GM12878 (cell line): ENCODE data around the gene ACTR2. TPM values are rescaled to one million over a fixed set of nuclear protein-coding genes. Genes with fewer than 3 reads are reported as not detected.
A peak's percentile ranks its signal among the peaks of the same experiment; 100 is the strongest.

Source experiments
- ATAC-seq: fragments of 200-7000 bp; cut with Tn5 transposase; 3 replicates; pipeline ENCODE4 v1.9.1; 2020; ENCODE audit warnings: mild to moderate bottlenecking, moderate library complexity
- BruUV-seq: library from RNA; stranded (reverse); fragments of 400-500 nt; replicated peaks from 2 replicates; lab custom pipeline; 2021; lab: Mats Ljungman, UMichigan
- CTCF ChIA-PET: fragments of 300-600 bp; sonication (Branson Sonifier 250); formaldehyde crosslinking; extraction: SDS; loops from one replicate; lab custom pipeline; 2021; ENCODE audit warnings: inconsistent platforms; lab: Yijun Ruan, JAX
- POLR2A ChIA-PET: fragments of 350-600 bp; formaldehyde crosslinking; extraction: SDS; loops from one replicate; lab custom pipeline; 2021; ENCODE audit warnings: inconsistent platforms; lab: Charles Lee
- RAD21 ChIA-PET: fragments of 300-600 bp; sonication (Branson Sonifier 250); formaldehyde crosslinking; loops from one replicate; lab custom pipeline; 2023; ENCODE audit warnings: antibody characterized with exemption; ENCODE audit not compliant: unreplicated experiment; lab: Charles Lee
- SMC1A ChIA-PET: fragments of 300-600 bp; sonication (Branson Sonifier 250); formaldehyde crosslinking; loops from one replicate; lab custom pipeline; 2023; ENCODE audit not compliant: unreplicated experiment, uncharacterized antibody; lab: Charles Lee
- DNase-seq: peaks from one replicate; pipeline ENCODE4 v3.0.0-alpha.2; 2011; ENCODE audit warnings: low read depth, low spot score
- FAIRE-seq: peaks from 3 replicates; lab custom pipeline; 2011; peaks lifted over from hg19 to GRCh38; lab: Jason Lieb, UNC
- H2AFZ ChIP-seq: 2 replicates; pipeline ENCODE4 v1.6.0; 2011; ENCODE audit warnings: low read depth, low read length, control low read depth; ENCODE audit not compliant: control insufficient read depth
- H3K27ac ChIP-seq: 2 replicates; pipeline ENCODE4 v1.5.1; 2011; ENCODE audit warnings: control low read depth; ENCODE audit not compliant: control insufficient read depth, insufficient read depth
- H3K27me3 ChIP-seq, 2 experiments: replicated peaks in 1 of 2; 2 replicates each; pipeline versions ENCODE4 v1.6.0 to v1.6.1; 2011; ENCODE audit warnings: low read length in 1 of 2; ENCODE audit not compliant: control insufficient read depth in 2 of 2, insufficient read depth in 2 of 2
- H3K36me3 ChIP-seq, 2 experiments: 2 replicates each; pipeline ENCODE4 v1.5.1; 2011; ENCODE audit warnings: low read length in 1 of 2; ENCODE audit not compliant: control insufficient read depth in 2 of 2, insufficient read depth in 2 of 2
- H3K4me1 ChIP-seq: 2 replicates; pipeline ENCODE4 v1.6.1; 2011; ENCODE audit warnings: mild to moderate bottlenecking, low read length, moderate library complexity, mixed read lengths; ENCODE audit not compliant: control insufficient read depth, insufficient read depth
- H3K4me2 ChIP-seq: 2 replicates; pipeline ENCODE4 v1.6.0; 2011; ENCODE audit warnings: control low read depth; ENCODE audit not compliant: control insufficient read depth, insufficient read depth
- H3K4me3 ChIP-seq: fragments of 200-600 bp; sonication (generic); 2 replicates; pipeline ENCODE4 v1.5.1; 2016
- H3K79me2 ChIP-seq: 2 replicates; pipeline ENCODE4 v1.6.0; 2011; ENCODE audit warnings: low read length; ENCODE audit not compliant: control insufficient read depth, insufficient read depth
- H3K9ac ChIP-seq: 2 replicates; pipeline ENCODE4 v1.8.0; 2011; ENCODE audit warnings: low read length, control low read depth, mixed read lengths; ENCODE audit not compliant: control insufficient read depth, insufficient read depth
- H3K9me3 ChIP-seq: replicated peaks from 3 replicates; pipeline ENCODE4 v1.5.1; 2011; ENCODE audit warnings: mild to moderate bottlenecking, low read length; ENCODE audit not compliant: control insufficient read depth, insufficient read depth
- H4K20me1 ChIP-seq: 2 replicates; pipeline ENCODE4 v1.6.0; 2011; ENCODE audit not compliant: control insufficient read depth, insufficient read depth
- CEBPB ChIP-seq, 2 experiments: fragments of 150-350 bp in 1 of 2; IDR thresholded peaks; 2 replicates each; pipeline ENCODE4 v1.6.1; 2012 to 2014; ENCODE audit warnings: low read depth in 2 of 2, low read length in 2 of 2, borderline replicate concordance in 1 of 2, inconsistent platforms in 1 of 2
- EED ChIP-seq: sonication (generic); IDR thresholded peaks from 2 replicates; pipeline ENCODE4 v1.6.1; 2016; ENCODE audit warnings: antibody characterized with exemption, low read depth
- FOS ChIP-seq: IDR thresholded peaks from 3 replicates; pipeline ENCODE4 v1.6.1; 2011; ENCODE audit warnings: borderline replicate concordance; ENCODE audit not compliant: insufficient read length; ENCODE audit errors: extremely low read depth
- GATAD2B ChIP-seq: fragments of 450-650 bp; conservative IDR thresholded peaks from 2 replicates; pipeline ENCODE4 v1.6.1; 2017; ENCODE audit warnings: low read depth, mild to moderate bottlenecking, moderate library complexity
- NFXL1 ChIP-seq: fragments of 450-650 bp; IDR thresholded peaks from 2 replicates; pipeline ENCODE4 v1.6.1; 2017; ENCODE audit warnings: antibody characterized with exemption, mild to moderate bottlenecking, borderline replicate concordance
- PML ChIP-seq: IDR thresholded peaks from 2 replicates; pipeline ENCODE4 v1.6.1; 2012; ENCODE audit warnings: low read length, inconsistent platforms
- RBBP5 ChIP-seq: fragments of 200-600 bp; sonication (generic); conservative IDR thresholded peaks from 2 replicates; pipeline ENCODE4 v1.6.1; 2016
- RELA ChIP-seq: fragments of 450-650 bp; IDR thresholded peaks from 2 replicates; pipeline ENCODE4 v1.8.0; 2014; ENCODE audit warnings: borderline replicate concordance; ENCODE audit not compliant: partially characterized antibody
- SUZ12 ChIP-seq: fragments of 200-600 bp; sonication (generic); IDR thresholded peaks from one replicate; pipeline ENCODE4 v1.6.1; 2018; ENCODE audit warnings: antibody characterized with exemption, mild to moderate bottlenecking; ENCODE audit not compliant: unreplicated experiment
- WGBS: methylation state at CpG from one replicate; pipeline ENCODE4 v1.1.6; 2016; ENCODE audit warnings: low lambda C conversion rate; ENCODE audit not compliant: insufficient replicate concordance, insufficient coverage; ENCODE audit errors: missing lambda C conversion rate; 5-methylcytosine and 5-hydroxymethylcytosine counted together
- in situ Hi-C: fragments of 300-500 bp; cut with MboI; formaldehyde crosslinking; loops from 9 replicates; pipeline ENCODE4 v1.14.3; 2018; ENCODE audit warnings: mixed read lengths
- intact Hi-C: fragments of 100-400 bp; cut with micrococcal nuclease; formaldehyde crosslinking; loops from one replicate; pipeline ENCODE4 v1.14.2; 2022; ENCODE audit not compliant: unreplicated experiment
- polyA plus RNA-seq, 11 experiments: library from polyadenylated mRNA; depleted of rRNA in 4 of 11; unstranded in 6 of 11; stranded (reverse) in 5 of 11; fragments of >200 nt; fragmentation: Nextera tagmentation in 4 of 11; fragmentation: Illumina TruSeq in 1 of 11; extraction: Ambion mirVana in 4 of 11; extraction: Trizol in 1 of 11; gene quantifications; 1 replicate in 1 of 11; 2 replicates in 10 of 11; pipeline versions ENCODE4 v1.2.1 to v1.2.3, GENCODE V29; 2011 to 2016; ENCODE audit warnings: inconsistent platforms in 2 of 11, missing spikeins in 2 of 11, low read depth in 1 of 11
- total RNA-seq, 4 experiments: library from RNA; depleted of rRNA in 3 of 4; stranded (reverse); fragments of >200 nt in 3 of 4; fragmentation: Illumina TruSeq in 1 of 4; extraction: Trizol in 1 of 4; gene quantifications; 2 replicates each; pipeline versions ENCODE4 v1.2.1 to v1.2.3, GENCODE V29; 2013 to 2021
- TF ChIP-seq, protein P1 (sequence below): fragments of 150-350 bp; IDR thresholded peaks from 2 replicates; pipeline ENCODE4 v1.6.1; 2014; ENCODE audit warnings: mild to moderate bottlenecking, low read depth, low read length

Gene ACTR2
- total and polyA plus RNA-seq, 10 of the 15 experiments (the other 5 are each of a cell fraction or from before 2014, with no cell fraction given): 94.2 to 401 (median 195) TPM

GRCh38 chr2:65319674-65320041, 92.0 kb downstream of the ACTR2 start:
- no peak for ATAC-seq
- in situ Hi-C loops: no loop called here
- H3K4me2 ChIP-seq: no peak overlapping the region

More at GRCh38 chr2:65319674-65320041, 92.0 kb downstream of the ACTR2 start:
- H4K20me1 ChIP-seq: no peaks in the 10 kb centered on the region
- H3K27me3 ChIP-seq: no peaks in the 10 kb centered on the region
- no peak overlapping the region for H3K27ac ChIP-seq
- CTCF ChIA-PET: interaction anchor here (1.0 to 1.9 kb wide), 6 partner anchors 17 to 112 kb away, joined by 3 to 10 read pairs (median 4); partner anchors contain the start of gene SPRED2
- H3K9me3 ChIP-seq: peaks cover 9% of the 10 kb centered on the region
- intact Hi-C loops: loop anchor here (2.0 to 5.0 kb wide), 2 partner anchors 69 to 118 kb away; no protein-coding TSS in a partner anchor
- SMC1A ChIA-PET: interaction anchor here (0.6 to 3.0 kb wide), 20 partner anchors 10 to 171 kb away, joined by 3 to 29 read pairs (median 5); no protein-coding TSS in a partner anchor
- H2AFZ ChIP-seq: no peak overlapping the region
- TF ChIP-seq SUZ12: no peak
- TF ChIP-seq FOS: no peak
- no peak for TF ChIP-seq GATAD2B
- TF ChIP-seq RELA: no peak
- no peak for TF ChIP-seq RBBP5
- TF ChIP-seq NFXL1: no peak
- no peak for TF ChIP-seq EED
- no peak for TF ChIP-seq CEBPB (IDR thresholded peaks at IDR 0.05; ENCODE audit: borderline replicate concordance in 1 of 2, low read depth in 2 of 2, low read length in 2 of 2)
- TF ChIP-seq, protein P1, sequence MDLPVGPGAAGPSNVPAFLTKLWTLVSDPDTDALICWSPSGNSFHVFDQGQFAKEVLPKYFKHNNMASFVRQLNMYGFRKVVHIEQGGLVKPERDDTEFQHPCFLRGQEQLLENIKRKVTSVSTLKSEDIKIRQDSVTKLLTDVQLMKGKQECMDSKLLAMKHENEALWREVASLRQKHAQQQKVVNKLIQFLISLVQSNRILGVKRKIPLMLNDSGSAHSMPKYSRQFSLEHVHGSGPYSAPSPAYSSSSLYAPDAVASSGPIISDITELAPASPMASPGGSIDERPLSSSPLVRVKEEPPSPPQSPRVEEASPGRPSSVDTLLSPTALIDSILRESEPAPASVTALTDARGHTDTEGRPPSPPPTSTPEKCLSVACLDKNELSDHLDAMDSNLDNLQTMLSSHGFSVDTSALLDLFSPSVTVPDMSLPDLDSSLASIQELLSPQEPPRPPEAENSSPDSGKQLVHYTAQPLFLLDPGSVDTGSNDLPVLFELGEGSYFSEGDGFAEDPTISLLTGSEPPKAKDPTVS: no peak
- no peak for TF ChIP-seq PML
- no peak overlapping the region for H3K4me3 ChIP-seq
- BruUV-seq: no TSS peak
- no peak overlapping the region for H3K9ac ChIP-seq
- RAD21 ChIA-PET: interaction anchor here (0.7 to 3.8 kb wide), 12 partner anchors 19 to 255 kb away, joined by 3 to 17 read pairs (median 4); no protein-coding TSS in a partner anchor
- H3K4me1 ChIP-seq: peaks cover 36% of the 10 kb centered on the region
- no peaks in the 10 kb centered on the region for H3K79me2 ChIP-seq
- 53% methylated on average over 1 of the region's 1 CpG for WGBS
- H3K36me3 ChIP-seq: no peaks in the 10 kb centered on the region; a peak in 1 of 4 replicates
- no peak for DNase-seq
- peak; percentile 52 for FAIRE-seq
- POLR2A ChIA-PET: interaction anchor here (0.6 to 1.5 kb wide), 4 partner anchors 12 to 56 kb away, joined by 3 to 10 read pairs (median 4); no protein-coding TSS in a partner anchor
